Measurements from ENCODE around the gene NRP2.
A peak's percentile ranks its signal among the peaks of the same experiment; 100 is the strongest.

Gene NRP2

DNA sequence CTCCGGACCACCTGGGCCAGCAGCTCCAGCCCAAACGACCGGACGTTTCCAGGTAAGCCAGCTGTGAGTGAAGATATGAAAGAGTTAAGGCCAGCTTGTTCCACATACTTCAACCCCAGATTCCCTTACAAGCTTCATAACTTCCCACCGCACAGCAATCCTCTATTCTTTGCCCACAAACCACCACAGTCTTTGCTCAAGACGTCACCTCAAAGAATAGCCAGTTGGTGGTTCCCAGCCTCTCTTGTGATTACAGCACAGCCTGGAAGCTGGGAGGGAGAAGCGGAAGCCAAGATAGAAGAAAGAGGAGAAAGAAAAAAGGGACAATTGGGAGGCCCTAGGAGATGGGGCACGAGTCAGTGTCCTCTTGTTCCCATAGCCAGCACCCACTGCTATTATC, 70.6 kb downstream of the NRP2 start:
- peak; percentile 94 for FAIRE-seq
- peak; percentile 89 for DNase-seq (ENCODE audit: low spot score)

DNA sequence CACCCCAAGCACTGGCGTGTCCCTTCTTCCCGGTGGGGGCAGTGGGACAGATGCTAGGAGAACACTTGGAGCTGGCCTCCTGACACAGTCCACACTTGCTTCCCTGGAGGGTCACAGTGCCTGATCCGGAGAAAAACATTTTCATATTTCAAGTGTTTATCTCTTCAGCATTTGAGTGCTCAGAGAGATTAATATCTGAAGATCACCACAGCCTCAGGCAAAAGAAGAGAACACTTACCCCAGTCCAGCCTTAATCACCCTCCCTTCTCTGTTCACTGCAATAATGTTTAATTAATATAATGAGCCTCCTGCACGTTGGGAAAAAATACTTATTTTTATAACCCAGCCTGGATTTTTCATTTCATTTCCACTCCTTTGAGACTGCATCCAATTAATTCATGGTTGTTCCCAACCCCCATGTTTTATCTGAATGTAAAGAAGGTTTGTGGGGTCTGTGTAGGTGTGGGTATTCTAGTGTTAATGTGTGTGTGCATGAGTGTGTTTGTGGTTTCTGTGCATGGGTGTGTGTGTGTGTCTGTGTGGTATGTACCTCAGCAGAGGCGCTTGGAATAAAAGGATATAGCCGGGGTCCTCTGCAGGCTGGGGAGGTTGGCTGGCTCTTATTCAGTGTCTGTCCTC, 72.1 kb downstream of the NRP2 start:
- FAIRE-seq (no peak), DNase-seq (ENCODE audit: low spot score) (no peak)

DNA sequence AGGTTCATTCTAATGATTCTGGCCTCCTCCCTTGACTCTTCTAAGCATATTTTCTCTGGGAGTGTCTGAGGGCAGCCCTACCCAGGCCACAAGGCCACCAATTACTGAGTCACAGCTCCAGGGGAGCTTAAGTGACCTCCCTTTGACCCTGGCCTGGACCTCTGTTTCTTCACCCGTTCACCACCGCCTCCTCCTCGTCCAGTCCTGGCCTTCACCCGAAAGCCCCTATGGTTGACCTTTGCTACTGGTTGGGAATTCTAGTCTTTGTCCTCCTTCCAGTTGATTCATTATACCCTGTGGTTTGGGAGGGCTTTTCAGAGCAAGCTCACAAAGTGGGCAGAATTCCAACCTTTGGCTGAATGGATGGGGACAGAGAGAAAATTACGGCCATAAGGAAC, 72.6 kb downstream of the NRP2 start:
- DNase-seq (ENCODE audit: low spot score) = peak; percentile 99
- FAIRE-seq = peak; percentile 99

GRCh38 chr2:205755923-205756322, 73.6 kb downstream of the NRP2 start:
- no peak for DNase-seq (ENCODE audit: low spot score)
- FAIRE-seq = no peak

DNA sequence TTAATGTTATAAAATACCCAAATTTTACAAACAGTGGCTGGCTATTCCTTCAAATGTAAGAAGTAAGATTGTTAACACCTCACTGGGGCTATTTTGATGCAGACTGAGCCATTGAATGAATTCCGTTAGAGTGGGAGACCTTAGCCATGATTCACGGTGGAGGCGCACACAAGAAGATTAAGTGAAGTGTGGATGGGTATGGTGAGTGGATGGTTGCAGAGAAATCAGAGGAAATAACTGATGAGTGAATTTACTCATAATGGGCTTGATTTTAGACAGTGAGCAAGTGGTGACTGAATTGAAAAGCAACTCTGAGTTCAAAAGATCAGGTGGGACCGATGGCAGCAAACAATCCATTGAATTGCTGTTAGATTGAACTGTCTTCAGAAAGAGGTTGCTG, 75.0 kb downstream of the NRP2 start:
- FAIRE-seq = no peak
- peak; percentile 21 for DNase-seq (ENCODE audit: low spot score)

GRCh38 chr2:205758051-205758450, 75.8 kb downstream of the NRP2 start:
- DNase-seq (ENCODE audit: low spot score) = peak; percentile 56
- peak; percentile 36 for FAIRE-seq

DNA sequence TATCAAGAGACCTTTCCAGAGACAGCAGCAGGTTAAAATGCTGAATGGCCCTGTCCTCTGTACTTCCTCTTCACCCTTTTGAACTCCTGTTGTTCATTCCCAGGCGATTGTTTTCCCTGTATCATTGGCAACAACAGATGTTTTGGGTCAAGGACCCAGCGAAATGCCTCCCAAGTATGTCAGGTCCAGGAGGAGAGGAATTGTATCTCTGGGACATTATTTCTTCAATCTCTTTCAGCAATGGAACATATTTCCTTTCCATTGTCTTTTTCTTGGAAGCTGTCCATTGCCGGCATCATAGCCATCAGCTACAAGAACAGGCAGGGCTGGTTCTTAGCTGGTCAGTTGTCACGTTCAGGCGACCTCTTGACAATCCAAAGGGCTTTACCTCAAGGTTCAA, 76.2 kb downstream of the NRP2 start:
- FAIRE-seq (no peak), DNase-seq (ENCODE audit: low spot score) (no peak)

DNA sequence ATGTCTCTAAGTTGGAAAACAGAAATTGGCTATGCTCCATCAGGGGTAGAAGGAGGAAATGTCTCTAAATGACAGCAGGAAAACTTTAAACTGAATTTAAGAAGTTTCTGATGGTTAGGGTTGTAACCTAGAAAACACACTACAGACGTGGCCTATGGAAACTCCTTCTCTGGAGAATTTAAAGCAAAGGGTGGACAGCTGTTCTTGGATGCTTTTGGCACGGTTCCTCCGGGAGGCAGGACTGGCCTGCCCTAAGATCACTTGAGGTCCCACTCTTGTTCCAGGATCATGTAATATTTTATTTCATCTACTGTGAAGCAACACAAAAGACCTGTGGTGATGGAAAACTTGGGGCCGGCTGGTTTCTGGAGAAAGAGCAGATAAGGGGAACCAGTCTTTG, 77.0 kb downstream of the NRP2 start:
- no peak for FAIRE-seq

DNA sequence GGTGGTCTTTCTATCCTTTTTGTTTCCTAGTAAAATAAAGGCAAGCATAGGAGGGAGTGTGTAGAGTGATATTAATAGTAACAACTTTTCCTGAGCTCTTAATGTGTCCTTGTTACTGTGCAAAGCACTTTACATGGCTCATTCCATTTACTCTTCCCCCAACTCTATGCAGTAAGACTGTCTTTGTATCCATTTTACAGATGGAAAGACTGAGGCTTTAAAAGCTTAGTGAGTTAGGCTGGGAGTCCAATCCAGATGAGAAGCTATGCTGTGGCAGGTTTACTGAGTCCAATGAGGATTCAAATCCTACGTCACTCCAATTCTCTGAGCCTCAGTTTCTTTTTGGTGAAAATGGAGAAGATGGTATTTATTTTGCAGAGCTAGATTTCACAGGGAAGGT, 77.4 kb downstream of the NRP2 start:
- DNase-seq (ENCODE audit: low spot score) = no peak
- FAIRE-seq = no peak

More for the DNA sequence above, 77.0 kb downstream of the NRP2 start:
- no peak for DNase-seq (ENCODE audit: low spot score)

GRCh38 chr2:205760157-205760556, 77.9 kb downstream of the NRP2 start:
- DNase-seq (ENCODE audit: low spot score) (no peak), FAIRE-seq (no peak)

DNA sequence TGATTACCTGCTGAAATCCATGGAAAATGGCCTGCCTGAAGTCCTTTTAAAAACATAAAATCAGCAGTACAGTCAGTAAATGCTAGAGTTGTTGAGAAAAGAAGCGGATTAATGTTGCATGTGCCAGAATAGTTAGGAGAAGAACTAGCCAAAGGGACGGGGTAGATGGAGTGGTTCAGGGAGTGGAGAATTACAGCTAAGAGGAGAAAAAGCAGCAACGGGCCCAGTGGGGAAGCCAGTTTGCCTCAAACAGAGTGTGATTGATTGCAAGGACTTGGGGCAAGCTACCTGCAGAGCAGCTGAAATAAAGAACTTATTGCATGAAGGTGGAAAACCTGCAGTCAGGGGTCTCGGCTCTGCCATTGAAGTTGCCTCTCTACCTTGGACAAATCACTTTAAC, 79.1 kb downstream of the NRP2 start:
- FAIRE-seq (no peak), DNase-seq (ENCODE audit: low spot score) (no peak)

GRCh38 chr2:205762881-205763280, 80.6 kb downstream of the NRP2 start:
- FAIRE-seq (no peak), DNase-seq (ENCODE audit: low spot score) (no peak)

DNA sequence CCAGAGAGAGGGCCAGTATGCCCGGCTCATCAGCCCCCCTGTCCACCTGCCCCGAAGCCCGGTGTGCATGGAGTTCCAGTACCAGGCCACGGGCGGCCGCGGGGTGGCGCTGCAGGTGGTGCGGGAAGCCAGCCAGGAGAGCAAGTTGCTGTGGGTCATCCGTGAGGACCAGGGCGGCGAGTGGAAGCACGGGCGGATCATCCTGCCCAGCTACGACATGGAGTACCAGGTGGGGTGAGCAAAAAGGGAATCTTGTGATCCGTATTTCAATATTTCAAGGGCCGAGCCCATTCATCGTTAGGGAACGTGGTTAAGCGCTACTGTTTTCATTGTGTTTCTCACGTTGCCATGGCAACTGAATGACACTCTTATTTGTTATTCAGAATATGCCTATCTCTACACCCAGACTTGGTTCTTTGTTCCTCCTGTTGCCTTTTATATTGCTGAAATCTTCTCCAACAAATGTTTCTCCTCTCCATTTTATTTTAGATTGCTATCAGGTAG, 81.5 kb downstream of the NRP2 start:
- FAIRE-seq = no peak
- peak; percentile 20 for DNase-seq (ENCODE audit: low spot score)

- no peak for FAIRE-seq
- DNase-seq (ENCODE audit: low spot score) = no peak
Measured at GRCh38 chr2:205764270-205764746, 82.0 kb downstream of the NRP2 start.

- DNase-seq (ENCODE audit: low spot score) = no peak
- no peak for FAIRE-seq
Measured at GRCh38 chr2:205765151-205765550, 82.8 kb downstream of the NRP2 start.

DNA sequence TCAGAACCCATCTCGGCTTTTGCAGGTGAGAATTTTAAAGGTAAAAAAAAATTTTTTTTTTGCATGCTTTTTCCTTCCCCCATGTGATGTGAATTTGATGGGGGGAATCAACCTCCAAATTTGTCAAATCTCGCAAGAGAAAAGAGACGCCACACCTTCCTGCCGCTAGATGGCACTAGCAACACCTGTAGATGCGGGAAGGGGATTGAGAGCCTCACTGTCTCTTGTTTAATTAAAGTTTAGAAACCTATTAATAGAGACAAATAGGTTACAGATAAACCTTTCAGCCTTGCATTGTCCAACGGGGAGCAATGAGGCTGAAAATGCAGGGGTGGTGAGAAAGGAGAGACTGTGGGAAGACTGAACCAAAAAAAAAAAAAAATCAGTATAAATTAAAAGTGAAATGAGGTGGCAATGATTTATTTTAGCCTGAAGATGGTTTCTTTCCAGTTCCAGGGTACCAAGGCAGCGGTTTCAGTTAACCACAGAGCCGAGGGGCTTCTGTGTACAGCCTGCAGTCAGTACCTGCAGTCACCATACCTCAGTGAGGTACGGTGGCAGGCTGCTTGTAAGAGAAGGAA, 84.6 kb downstream of the NRP2 start:
- FAIRE-seq (peak; percentile 48), DNase-seq (ENCODE audit: low spot score) (peak; percentile 28)

- DNase-seq (ENCODE audit: low spot score) (no peak), FAIRE-seq (no peak)
Measured at GRCh38 chr2:205767617-205768016, 85.3 kb downstream of the NRP2 start.

- DNase-seq (ENCODE audit: low spot score) (no peak), FAIRE-seq (no peak)
Measured at GRCh38 chr2:205768341-205768740, 86.0 kb downstream of the NRP2 start.

DNA sequence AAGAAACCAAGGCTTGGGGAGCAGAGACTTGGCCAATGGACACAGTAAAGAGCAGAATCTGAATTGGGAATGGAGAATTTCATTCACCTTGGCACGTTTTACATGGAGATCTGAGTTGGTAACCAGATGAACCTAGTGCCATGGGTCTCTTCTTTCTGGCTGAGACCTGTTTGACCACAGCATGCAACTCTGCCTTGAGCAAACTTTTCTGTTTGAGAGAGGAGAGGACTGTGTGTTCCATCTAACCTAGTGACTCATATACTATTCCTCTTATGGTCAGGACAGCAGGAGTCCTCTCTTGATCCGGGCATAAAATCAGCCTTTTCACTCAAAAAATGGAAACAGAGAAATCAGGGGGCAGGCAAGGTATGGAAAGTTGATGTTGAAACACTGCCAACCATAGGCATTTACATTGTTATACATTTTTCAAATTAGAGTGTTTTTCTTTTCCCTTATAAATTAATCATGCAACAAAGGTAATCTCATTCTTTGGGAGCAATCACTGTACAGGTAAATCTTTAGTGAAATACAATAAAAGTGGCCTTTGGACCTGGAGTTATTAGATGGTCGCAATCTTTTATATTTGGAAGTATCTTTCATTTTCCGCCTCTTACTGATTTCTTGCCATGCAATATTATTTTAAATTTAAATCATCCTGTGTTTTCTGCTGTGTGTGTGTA, 86.7 kb downstream of the NRP2 start:
- no peak for FAIRE-seq
- peak; percentile 21 for DNase-seq (ENCODE audit: low spot score)

DNA sequence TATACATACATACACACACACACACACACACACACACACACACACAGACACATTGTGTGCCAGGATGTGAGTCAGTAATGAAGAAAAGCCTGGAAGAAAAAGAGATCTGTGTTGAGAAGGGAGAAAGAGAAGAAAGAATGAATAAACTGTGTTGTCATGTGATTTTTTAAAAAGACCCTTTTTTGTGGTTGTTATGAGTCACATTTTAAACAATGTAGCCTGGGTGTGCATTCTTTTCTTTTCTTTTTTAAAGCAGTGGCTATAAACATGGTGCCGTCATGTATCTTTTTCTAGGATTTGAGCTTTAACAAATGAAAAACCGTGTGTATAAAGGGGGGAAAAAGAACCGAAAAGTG, 87.2 kb downstream of the NRP2 start:
- DNase-seq (ENCODE audit: low spot score) (peak; percentile 56), FAIRE-seq (no peak)

DNA sequence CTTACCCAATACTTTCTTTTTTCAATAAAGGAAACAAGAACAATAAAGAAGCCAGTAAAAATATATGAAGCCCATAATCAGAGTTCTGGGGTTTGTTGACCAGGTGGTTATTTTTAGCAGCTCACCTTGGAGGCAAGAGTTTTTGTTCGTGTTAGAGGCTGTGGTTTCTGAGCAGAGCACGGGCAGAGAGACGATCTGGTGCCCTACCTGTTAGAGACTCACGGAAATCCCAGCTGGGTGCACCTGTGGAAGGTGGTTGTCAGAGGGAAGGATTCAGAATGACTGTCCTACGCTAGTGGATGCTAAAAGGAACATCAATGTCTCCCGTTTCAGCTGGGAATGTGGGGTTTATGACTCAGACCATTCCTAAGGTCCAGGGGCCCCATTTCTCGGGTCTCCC, 87.6 kb downstream of the NRP2 start:
- no peak for FAIRE-seq
- no peak for DNase-seq (ENCODE audit: low spot score)

- FAIRE-seq = no peak
- no peak for DNase-seq (ENCODE audit: low spot score)
Measured at GRCh38 chr2:205770577-205770976, 88.3 kb downstream of the NRP2 start.

- DNase-seq (ENCODE audit: low spot score) = no peak
Measured at GRCh38 chr2:205771031-205771430, 88.7 kb downstream of the NRP2 start.

More at GRCh38 chr2:205771031-205771430, 88.7 kb downstream of the NRP2 start:
- no peak for FAIRE-seq

Measured in RCC 7860 (cell line).